Activated naive CD4-positive, alpha-beta T cell treated with anti-CD3 and anti-CD28 coated beads, Interleukin-2, amount 50 U/mL, for 16 hours (primary cell): ENCODE data around the gene RNF123.

Experiments
- DNase-seq: peaks from one replicate; pipeline ENCODE4 v3.0.0-alpha.2; 2020

The RNF123 gene

DNA sequence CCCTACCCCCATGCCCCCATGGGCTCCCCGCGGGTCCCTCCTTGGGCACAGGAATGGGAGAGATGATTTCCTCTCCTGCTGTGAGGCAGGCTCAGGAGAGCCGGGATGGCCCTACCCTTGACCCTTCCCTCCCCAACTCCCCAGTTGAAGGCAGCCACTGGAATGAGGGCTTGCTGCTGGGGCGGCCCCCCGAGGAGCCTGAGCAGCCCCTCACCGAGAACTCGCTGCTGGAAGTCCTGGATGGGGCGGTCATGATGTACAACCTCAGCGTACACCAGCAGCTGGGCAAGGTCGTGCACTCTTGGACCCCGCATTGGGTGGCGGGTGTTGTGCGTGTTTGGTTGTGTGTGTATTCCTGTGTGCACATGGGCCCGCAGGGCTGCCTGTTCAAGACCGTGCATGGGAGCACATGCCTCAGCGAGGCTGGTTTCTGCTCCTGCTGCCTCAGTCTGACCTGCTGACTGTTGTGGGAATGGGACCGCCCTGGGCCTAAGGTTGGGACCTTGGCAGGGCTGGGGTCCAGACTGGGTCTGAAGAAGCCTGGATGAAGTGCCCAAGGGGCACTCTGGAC is 16.1 kb downstream of the RNF123 start:
- no peak for DNase-seq

DNA sequence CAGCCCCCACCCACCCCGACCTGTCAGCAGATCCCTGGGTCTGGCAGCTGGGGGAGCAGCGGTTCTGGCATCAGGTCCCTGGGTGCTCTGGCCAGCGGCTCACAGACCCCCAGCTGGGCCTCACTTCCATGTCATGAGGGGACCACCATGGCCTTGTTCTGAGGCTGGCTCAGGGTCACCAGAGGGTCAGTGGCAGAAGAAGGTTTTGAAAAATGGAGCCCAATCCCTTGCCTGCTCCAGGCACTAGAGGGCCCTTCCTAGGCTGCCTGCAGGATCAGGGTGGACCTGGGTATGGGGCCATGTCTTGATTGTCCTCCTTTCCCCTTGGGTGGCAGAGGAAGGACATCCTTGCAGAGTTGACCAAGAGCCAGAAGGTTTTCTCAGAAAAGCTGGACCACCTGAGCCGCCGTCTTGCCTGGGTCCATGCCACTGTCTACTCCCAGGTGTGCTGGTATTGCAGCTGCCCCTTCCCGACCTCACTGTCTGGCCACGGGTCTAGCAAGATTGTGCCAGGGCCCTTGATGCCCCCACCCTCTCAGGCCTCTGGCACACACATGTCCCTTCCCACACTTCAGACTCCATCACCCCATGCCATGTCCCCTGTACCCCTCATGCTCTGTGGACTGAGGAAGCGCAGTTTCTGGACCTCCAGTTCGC is 17.2 kb downstream of the RNF123 start:
- no peak for DNase-seq

DNA sequence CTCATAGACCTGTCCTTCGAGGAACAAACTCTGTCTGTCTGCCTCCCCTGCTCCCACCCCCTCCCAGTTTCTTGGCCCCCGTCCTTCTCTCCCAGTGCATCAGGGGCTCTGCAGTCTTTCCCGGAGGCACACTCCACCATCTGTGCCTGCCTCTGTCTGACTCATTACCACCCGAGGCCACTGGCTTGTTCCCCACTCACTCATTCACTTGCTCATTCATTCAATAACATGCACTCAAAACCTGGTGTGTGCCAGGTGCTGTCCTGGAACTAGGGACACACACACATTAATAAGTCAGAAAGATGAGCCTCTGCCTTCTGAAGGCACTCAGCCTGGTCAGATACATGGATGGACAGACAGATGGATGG is 17.7 kb downstream of the RNF123 start:
- DNase-seq = no peak

DNA sequence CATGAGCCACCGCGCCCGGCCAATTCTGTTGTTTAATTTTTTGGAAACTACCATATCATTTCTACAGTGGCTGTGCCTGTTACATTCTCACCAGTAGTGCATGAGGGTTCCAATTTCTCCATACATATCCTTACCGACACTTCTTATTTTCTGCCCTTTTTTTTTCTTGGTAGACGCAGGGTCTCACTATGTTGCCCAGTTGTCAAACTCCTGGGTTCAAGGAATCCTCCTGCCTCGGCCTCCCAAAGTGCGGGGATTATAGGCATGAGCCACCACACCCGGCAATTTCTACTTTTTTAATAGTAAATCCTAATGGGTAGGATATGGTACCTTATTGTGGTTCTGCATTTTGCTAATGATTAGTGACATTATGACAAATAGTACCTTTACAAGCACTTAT is 20.5 kb downstream of the RNF123 start:
- no peak for DNase-seq

DNA sequence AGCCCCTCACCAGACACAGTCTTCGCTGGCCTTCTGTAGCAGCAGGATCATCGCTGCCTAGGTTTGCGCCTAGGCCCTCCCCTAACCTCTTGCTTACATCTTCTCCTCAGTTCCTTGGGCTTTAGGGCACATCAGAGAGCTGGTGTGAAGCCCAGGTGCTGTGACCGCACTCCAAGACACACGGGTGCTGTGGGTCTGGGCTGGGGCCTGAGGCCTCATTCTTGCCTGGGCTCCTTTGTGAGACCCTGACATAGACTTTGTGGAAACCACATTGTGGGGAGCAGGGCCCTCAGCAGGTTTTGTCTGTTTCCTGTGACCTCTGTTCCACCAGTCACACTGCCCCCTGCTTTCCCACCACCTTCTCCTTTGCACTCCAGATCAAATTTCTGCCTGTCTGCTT is 22.1 kb downstream of the RNF123 start:
- DNase-seq = no peak

DNA sequence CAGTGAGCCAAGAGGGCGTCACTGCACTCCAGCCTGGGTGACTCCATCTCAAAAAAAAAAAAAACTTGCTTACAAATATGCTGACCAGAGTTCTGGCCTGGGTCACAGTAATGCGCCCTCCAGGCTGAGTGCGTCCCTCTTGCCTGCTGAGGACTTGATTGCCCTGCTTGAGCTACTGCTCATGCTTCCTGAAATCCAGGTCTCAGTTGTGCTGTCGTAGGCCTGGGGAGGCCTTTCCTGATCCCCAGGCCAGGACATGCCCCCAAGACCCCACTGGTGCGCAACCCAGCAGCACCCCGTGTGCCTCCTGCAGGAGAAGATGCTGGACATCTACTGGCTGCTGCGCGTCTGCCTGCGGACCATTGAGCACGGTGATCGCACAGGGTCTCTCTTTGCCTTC is 22.8 kb downstream of the RNF123 start:
- DNase-seq = no peak

DNA sequence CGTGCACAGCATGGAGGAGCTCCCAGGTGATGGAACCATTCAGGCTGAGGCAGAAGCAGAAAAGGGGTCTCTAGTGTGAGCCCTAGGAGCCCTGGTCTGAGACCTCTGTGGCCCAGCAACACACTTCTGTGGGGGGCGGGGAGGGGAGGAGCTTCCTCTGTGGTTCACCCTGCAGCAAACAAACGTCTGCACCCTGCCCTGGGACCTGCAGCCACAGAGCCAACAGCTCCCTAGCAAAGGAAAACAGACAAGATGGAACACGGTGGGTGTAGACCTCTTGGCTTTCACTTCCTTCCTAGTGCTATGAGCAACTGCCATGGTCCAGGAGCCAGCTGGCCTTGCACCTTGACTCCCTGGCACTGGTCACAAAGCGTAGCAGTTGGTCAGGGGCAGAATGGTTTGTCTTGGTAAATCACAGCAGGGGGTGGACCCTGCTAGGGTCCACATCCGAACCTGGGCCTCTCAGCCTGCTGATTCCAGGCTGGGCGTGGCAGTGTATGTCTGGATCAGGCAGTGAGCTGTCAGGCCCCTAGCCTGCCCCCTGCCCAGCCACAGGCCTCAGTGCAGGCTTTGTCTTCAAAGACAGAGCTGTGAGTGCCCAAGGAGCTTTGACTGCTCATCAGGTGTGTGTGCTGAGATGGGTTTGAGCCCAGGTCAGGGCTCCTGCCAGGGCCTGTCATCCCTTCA is 23.4 kb downstream of the RNF123 start:
- DNase-seq = no peak

DNA sequence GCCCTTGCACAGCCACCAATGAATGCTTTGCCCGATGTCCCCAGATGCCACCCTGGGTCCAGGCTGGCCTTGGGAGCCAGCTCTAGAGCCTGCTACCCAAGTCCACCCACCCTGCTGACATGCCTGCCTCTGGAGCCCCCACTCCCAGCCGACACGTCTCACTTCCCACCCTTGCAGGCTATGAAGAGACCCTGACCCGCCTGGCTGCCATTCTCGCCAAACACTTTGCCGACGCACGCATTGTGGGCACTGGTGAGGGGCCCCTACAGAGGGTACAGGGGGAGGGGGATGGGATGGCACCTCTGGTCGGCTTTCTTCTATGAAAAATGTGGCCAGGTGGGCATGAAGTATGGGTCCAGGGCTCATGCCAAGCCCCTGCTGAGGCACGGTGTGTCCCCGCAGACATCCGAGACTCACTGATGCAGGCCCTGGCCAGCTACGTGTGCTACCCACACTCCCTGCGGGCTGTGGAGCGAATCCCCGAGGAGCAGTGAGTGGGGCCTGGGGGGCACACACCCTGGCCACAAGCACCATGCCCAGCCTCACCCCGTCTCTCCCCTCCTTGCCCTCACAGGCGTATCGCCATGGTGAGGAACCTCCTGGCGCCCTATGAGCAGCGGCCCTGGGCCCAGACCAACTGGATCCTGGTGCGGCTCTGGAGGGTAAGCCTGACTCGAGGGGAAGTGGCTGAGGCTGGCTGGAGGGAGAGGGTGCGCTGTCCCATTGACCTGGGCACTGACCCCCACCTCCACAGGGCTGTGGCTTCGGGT is 24.2 kb downstream of the RNF123 start:
- no peak for DNase-seq

DNA sequence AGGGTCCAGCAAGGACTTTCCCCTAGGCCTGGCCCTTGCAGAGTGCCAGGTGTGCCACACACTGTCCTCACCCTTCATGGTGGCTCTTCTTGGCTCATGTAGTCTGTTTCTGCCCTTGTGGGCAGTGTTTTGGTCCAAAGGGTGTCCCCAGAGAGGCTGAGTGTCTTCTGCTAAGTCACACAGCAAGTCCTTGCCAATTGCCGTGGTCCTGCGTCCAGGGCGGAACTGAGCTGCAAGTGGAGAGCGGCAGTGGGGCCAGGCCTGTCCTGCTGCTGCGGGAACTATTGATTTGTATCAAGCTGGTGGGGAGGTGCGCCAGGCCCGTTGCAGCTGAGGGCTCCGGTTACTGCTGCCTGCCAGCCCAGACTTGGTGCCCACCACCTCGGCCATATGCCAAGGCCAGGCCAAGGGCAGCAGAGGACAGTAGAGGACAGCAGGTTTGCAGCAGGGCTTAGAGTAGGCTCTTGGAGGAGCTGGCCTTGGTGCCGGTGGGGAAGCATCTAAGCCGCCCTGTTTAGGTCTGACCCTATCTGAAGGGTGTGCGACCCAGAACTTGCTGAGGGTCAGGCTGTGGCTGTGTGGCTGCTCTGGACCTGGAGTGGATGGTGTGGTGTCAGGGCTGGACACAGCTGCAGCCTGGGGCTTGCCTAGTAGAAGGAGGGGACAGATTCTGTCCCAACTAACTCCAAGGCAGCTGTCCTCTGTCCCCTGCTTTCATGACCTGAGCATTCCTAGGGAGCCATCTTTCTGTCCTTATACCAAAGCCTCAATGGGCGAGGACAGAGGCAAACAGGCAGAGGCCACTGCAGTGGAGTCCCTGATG is 25.6 kb downstream of the RNF123 start:
- DNase-seq = no peak

DNA sequence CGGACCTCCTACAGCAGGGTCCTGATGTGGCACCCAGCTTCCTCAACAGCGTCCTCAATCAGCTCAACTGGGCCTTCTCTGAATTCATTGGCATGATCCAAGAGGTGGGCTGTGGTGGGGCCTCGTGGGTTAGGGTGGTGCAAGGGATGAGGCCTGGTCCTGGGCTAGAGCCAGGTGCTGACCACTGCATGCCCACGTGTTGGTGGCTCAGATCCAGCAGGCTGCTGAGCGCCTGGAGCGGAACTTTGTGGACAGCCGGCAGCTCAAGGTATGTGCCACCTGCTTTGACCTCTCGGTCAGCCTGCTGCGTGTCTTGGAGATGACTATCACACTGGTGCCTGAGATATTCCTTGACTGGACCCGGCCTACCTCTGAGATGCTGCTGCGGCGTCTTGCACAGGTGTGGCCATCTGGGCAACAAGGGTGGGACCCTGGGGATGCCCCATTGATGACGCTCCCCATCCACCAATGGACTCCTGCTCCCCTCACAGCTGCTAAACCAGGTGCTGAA is 26.3 kb downstream of the RNF123 start:
- DNase-seq = no peak

DNA sequence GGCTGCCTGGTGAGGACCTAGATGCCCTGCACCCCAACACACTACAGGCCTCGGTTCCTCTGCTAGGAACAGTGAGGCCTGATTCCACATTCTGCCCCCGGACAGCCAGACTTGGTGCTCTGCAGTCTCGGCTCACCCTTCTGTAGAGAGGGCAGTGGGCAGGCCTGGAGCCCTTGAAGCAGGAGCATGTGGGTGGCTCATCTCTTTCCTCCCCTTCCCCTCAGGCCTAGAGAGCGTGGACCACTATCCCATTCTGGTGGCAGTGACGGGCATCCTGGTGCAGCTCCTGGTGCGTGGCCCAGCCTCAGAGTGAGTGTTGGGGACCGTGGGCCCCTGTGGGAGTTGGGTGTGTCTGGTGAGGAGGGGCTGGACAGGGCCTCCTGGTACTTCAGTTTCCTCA is 26.8 kb downstream of the RNF123 start:
- no peak for DNase-seq

DNA sequence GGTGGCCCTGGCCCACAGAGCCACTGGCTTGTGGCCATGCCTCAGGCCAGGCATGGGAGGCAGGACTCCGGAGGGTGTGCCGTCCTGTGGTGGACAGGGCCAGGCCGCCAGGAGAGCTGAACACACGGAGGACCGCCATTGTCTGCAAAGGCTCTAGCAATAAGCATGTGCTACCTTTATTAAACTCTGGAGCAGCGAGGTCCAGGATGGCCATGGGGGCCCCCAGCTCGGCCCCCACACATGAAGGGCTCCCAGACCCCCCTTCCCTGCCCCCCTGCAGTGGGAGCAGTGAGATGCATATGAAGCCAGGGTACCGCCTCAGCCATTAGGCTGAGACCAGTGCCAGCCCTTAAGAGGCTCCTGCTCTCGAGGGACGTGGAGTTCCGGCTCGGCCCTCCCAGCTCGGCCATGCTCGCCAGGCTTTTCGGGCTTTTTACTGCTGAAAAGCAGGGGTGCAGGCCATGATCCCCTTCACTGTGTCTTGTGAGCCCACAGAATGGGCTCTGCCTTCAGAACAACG is 27.4 kb downstream of the RNF123 start:
- DNase-seq = no peak

DNA sequence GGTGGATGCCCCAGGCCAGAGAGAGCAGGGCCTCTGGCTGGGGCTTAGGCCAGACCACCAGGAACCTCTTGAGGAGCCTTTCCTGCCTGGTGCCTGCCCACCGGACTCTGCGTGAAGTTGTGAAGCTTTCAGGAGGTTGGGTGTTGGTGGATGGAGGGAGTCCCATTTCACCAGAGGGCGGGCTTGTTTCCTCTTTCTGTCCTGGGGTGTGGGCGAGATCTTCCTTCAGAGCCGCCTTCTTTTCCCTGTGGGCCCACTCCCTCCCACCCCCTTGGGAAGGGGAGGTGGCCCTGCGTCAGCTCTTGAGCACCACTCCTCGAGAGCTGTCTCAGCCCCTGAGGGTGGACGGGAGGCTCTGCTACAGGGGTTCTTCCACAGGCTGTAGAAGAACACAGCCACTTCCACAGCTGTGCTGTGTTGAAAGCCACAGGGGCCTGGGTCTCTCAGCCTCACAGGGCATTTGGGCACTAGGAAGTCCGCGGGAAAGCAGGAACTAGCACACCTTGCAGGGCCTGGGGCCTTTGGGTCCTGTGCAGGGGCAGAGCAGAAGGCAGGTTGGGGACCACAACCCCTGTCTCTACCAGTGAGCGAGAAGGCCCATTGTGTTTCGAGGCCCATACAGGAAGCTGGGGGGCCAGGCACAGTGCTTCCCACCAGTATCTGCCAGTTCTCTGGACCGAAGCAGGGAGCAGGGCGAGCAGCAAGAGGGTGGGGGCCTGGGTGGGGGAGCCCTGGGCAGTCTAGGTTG is 28.0 kb downstream of the RNF123 start:
- DNase-seq = no peak

DNA sequence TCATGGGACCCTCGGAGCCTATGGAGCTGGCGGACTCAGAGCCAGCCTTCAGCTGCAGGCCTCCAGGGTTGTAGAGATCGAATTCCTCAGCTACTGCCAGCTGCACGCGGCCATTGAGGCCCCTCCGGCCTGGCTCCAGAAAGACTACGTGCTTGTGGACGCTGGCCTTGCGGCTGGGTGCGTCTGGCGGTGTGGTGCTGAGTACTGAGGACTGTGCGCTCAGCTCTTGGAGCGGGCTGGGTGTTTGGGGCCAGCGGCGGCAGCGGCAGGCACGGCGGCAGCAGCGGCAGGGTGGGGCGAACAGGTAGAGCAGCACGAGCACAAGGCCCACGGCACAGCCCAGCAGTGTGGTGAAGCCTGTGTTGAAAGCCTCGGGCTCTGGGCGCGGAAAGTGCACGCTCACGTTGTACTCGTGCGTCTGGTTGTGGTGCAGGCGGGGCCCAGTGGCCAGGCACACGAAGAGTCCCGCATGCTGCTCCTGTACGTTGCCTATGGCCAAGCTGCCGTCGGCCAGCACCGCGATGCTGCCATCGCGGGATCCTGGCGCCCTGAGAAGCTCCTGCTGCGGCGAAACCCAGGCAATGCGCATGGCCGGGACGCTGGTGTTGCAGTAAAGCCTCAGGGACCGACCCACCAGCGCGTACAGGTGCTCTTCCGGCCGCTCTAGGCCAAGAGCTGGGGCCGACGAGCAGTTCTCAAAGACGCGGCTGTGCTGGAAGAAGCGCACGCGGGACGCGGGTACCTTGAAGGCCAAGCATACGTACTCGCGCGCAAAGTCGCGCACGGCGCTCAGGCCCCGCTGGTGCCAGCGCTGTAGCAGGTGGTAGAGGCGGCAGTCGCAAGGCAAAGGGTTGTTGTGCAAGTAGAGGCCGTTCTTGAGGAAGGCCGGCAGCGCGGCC is 28.9 kb downstream of the RNF123 start:
- no peak for DNase-seq

DNA sequence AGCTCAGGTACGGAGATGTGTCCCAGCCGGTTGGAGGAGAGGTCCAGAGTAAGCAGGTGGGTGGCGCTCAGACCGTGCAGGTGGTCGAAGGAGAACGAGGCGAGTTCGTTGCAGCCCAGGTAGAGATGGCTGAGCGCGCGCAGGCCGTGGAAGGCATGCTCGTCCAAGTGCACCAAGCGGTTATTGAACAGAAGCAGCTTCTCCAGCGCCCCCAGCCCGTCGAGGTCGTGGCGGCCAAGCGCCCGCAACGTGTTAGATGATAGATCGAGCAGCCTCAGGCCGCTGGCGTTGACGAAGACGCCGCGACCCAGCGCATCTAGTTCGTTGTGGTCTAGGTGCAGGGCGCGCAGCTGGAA is 29.5 kb downstream of the RNF123 start:
- no peak for DNase-seq

DNA sequence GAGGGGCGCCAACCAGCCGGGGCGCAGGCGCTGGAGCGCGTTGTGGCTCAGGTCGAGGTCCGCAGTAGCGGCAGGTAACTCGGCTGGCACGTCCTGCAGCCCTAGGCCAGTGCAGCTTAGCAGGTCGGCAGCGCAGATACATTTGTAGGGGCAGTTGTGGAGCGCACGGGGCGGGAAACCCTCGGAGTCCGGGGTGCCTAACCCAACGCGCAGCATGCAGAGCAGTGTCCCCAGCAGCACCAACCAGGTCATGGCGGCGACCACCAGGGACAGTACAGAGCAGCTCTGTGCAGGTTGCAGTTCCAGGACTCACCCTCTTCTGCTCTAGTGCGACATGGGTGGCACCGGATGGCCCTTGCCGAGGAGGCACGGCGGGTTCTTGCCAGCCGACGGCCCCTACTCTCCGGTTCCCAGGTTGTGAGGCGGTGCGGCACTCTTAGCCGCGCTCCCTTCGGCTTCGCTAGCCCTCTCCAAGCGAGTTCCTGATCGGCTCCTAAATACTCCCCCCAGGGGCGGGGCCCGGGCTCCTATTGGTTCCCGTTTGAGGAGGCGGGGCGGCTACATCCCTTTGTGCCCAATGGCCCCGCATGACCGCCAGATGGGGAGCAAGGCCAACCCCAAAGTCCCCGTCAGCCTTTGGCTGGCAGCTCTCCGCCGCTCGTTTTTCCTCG is 30.0 kb downstream of the RNF123 start, which contains the start of gene AMIGO3:
Gene AMIGO3, minus strand, starts transcription at position 471 of the 671 bp plus-strand sequence. Its CDS starts 219 bp downstream, at position 252.
- DNase-seq = peak; percentile 90

DNA sequence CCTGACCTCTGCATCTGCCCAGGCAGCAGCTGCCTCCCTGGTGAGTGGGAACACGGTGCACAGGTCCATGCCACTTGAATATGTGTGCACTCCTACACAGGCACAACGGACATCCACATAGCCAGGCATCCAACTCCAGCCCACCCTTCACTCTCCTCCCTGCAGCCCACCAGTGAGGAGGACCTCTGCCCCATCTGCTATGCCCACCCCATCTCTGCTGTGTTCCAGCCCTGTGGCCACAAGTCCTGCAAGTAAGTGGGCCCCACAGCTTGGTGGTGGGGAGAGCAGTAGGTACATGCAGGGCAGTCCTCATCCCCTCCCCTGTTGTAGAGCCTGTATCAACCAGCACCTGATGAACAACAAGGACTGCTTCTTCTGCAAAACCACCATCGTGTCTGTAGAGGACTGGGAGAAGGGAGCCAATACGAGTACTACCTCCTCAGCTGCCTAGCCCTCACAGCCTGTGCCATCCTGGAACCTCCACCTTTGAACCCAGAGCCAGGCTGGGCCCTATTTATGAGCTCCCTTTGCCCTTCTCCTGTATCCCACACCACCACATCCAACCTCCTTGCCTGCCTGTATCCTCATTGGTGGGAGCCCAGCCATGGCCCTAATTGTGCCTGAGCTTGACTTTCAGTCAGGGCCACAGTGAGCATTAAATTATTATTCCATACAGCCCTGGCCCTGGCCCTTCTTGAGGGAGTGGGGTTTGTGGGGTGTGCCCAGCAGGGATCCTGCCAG is 31.7 kb downstream of the RNF123 start:
- DNase-seq = no peak

DNA sequence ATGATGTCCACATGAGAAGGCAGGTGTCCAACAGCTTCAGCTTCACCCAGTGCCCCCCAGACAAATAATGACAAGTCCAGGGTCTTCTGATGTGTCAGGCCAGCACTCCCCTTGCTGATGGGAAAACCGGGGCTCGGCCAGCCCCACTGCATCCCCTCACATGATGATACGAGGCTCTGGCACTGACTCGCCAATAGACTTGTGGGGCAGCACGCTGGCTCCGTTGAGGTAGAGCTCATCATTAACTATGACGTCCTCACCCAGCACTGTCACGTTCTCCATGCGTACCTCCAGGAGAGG is 32.2 kb downstream of the RNF123 start:
- DNase-seq = no peak
